Transverse colon (tissue), 4 donors: Measurements from ENCODE around the gene PLA2G12B. TPM values are rescaled to one million over a fixed set of nuclear protein-coding genes. Genes with fewer than 3 reads are reported as not detected.
"Not testable (repeated sequence)": the region's sequence is repeated elsewhere in the genome, so short reads cannot be mapped to it uniquely, and the experiment has no call there.

Experiments used
- DNase-seq: peaks from one replicate; pipeline ENCODE4 v3.0.0-alpha.2; 2019
- H3K27ac ChIP-seq, 4 donors: fragments of 200-600 bp; sonication (generic); 2 replicates each; pipeline ENCODE4 v1.5.1; 2016 to 2018; ENCODE audit warnings: inconsistent platforms in 4 of 4
- H3K27me3 ChIP-seq: fragments of 200-600 bp; sonication (generic); 2 replicates; pipeline ENCODE4 v1.5.1; 2017; ENCODE audit warnings: inconsistent platforms
- H3K36me3 ChIP-seq, 4 donors: fragments of 200-600 bp; sonication (generic); 2 replicates each; pipeline ENCODE4 v1.5.1; 2017 to 2019; ENCODE audit warnings: inconsistent platforms in 4 of 4
- H3K4me1 ChIP-seq, 4 donors: fragments of 200-600 bp; sonication (generic); 2 replicates each; pipeline ENCODE4 v1.5.1; 2017 to 2020; ENCODE audit warnings: inconsistent platforms in 4 of 4
- H3K4me3 ChIP-seq, 4 donors: fragments of 200-600 bp; sonication (generic); 1 replicate in 1 of 4; 2 replicates in 3 of 4; pipeline versions ENCODE4 v1.5.1 to v1.6.1; 2017 to 2019; ENCODE audit warnings: inconsistent platforms in 4 of 4
- H3K9me3 ChIP-seq, 2 donors: fragments of 200-600 bp; sonication (generic); 2 replicates each; pipeline ENCODE4 v1.5.1; 2017 to 2019; ENCODE audit warnings: inconsistent platforms in 2 of 2
- EP300 ChIP-seq: sonication (generic); formaldehyde crosslinking; IDR thresholded peaks from one replicate; pipeline ENCODE4 v1.6.1; 2017; ENCODE audit warnings: antibody characterized with exemption, low read depth
- POLR2A ChIP-seq: fragments of 450-650 bp; IDR thresholded peaks from one replicate; pipeline ENCODE4 v1.6.1; 2016; ENCODE audit warnings: antibody characterized with exemption, mild to moderate bottlenecking, moderate library complexity
- POLR2AphosphoS5 ChIP-seq, 3 donors: sonication (generic); formaldehyde crosslinking; IDR thresholded peaks; one replicate each; pipeline ENCODE4 v1.6.1; 2016; ENCODE audit warnings: antibody characterized with exemption in 3 of 3
- WGBS, 2 donors: methylation state at CpG; one replicate each; pipeline ENCODE4 v1.1.5; 2018; ENCODE audit warnings: low coverage in 1 of 2; 5-methylcytosine and 5-hydroxymethylcytosine counted together
- in situ Hi-C, 4 donors: fragments of 200-750 bp; cut with MboI; loops; one replicate each; pipeline versions ENCODE4 v1.15.0 to v1.15.1; 2017; ENCODE audit warnings: low sequenced_read_pairs in 3 of 4, low pct_ligation_motif_present in 1 of 4, low pct_unique_long_range_greater_than_20kb in 1 of 4
- intact Hi-C: fragments of 100-400 bp; cut with DNase I; formaldehyde crosslinking; loops from one replicate; pipeline ENCODE4 v1.15.1; 2023; ENCODE audit warnings: low total_unique reads
- total RNA-seq, 4 donors: library from RNA; depleted of rRNA; stranded (reverse); fragments of >200 nt; gene quantifications; one replicate each; pipeline ENCODE4 v1.1.0, GENCODE V29; 2016
- TF ChIP-seq, protein P1 (sequence below), 5 experiments: fragments of 200-600 bp in 3 of 5; fragments of 450-650 bp in 2 of 5; sonication (generic) in 3 of 5; IDR thresholded peaks; 1 replicate in 2 of 5; 2 replicates in 3 of 5; pipeline ENCODE4 v1.5.1; 2016 to 2017; ENCODE audit warnings: antibody characterized with exemption in 5 of 5, inconsistent platforms in 3 of 5, mild to moderate bottlenecking in 2 of 5, moderate library complexity in 1 of 5

The PLA2G12B gene
- total RNA-seq, 4 donors from 2014 or later = 8.9 to 29.2 (median 12.0) TPM; not detected in 1

DNA sequence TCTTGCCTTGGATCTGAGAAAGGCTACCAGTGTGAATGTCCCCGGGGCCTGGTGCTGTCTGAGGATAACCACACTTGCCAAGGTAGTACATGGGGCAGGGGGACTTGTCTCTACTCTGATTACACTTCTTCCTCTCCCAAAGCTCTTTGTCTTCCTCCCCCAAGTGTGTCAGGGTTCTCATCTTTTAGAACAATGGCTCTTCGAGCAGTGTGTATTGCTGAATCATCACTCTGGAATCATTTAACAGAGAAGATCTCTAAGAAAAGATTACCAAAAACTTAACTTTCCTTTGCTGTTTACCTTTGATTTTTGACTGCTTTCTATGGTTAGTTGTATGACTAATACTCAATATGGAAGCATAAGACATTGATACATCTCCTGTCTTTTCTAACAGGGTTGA, 42.8 kb downstream of the PLA2G12B start:
- DNase-seq = no peak

DNA sequence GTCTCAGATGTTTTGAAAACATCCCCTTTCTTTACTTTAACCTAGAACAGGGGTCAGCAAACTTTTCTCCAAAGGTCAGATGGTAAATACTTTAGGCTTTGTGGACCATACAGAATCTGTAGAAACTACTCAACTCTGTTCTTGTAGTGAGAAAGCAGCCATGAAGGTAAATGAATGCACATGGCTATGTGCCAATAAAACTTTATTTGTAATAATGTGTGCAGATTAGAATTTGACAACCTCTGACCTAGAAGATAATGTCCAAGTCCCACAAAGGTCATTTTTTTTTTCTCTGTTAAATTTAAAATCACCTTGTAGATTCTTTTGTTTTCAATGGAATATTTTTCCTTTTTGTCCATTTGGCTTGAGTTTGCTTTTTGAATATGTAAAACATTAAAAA, 43.9 kb downstream of the PLA2G12B start:
- Histone ChIP-seq H3K36me3 (no peaks in the 10 kb centered on the region), H3K27ac (no peak overlapping the region), H3K4me1 (no peaks in the 10 kb centered on the region), H3K9me3 (no peaks in the 10 kb centered on the region), H3K27me3 (no peaks in the 10 kb centered on the region), H3K4me3 (no peak overlapping the region)
- no peak for TF ChIP-seq POLR2A
- DNase-seq = no peak
- intact Hi-C loops (no loop called here), in situ Hi-C loops (no loop called here)

More for the DNA sequence above, 42.8 kb downstream of the PLA2G12B start:
- WGBS, 2 donors = 93 to 100% methylated on average over 1 to 2 of the region's 2 CpGs
- in situ Hi-C loops = no loop called here
- no peaks in the 10 kb centered on the region for H3K27me3 ChIP-seq
- no peaks in the 10 kb centered on the region for H3K36me3 ChIP-seq
- intact Hi-C loops = no loop called here
- no peak overlapping the region for H3K27ac ChIP-seq
- no peaks in the 10 kb centered on the region for H3K4me1 ChIP-seq
- no peaks in the 10 kb centered on the region for H3K9me3 ChIP-seq
- H3K4me3 ChIP-seq = no peak overlapping the region
- TF ChIP-seq, protein P1, sequence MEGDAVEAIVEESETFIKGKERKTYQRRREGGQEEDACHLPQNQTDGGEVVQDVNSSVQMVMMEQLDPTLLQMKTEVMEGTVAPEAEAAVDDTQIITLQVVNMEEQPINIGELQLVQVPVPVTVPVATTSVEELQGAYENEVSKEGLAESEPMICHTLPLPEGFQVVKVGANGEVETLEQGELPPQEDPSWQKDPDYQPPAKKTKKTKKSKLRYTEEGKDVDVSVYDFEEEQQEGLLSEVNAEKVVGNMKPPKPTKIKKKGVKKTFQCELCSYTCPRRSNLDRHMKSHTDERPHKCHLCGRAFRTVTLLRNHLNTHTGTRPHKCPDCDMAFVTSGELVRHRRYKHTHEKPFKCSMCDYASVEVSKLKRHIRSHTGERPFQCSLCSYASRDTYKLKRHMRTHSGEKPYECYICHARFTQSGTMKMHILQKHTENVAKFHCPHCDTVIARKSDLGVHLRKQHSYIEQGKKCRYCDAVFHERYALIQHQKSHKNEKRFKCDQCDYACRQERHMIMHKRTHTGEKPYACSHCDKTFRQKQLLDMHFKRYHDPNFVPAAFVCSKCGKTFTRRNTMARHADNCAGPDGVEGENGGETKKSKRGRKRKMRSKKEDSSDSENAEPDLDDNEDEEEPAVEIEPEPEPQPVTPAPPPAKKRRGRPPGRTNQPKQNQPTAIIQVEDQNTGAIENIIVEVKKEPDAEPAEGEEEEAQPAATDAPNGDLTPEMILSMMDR (IDR thresholded peaks at IDR 0.05) = no peak
- TF ChIP-seq POLR2AphosphoS5 (IDR thresholded peaks at IDR 0.05) (no peak), EP300 (no peak), POLR2A (no peak)

GRCh38 chr10:72906446-72906845, 48.2 kb downstream of the PLA2G12B start:
- no peak overlapping the region for H3K4me3 ChIP-seq
- 95 to 96% methylated on average over 5 to 6 of the region's 6 CpGs for WGBS, 2 donors
- no peak for DNase-seq
- H3K27me3 ChIP-seq = no peaks in the 10 kb centered on the region
- no peaks in the 10 kb centered on the region for H3K9me3 ChIP-seq
- no peaks in the 10 kb centered on the region for H3K36me3 ChIP-seq
- in situ Hi-C loops (no loop called here), intact Hi-C loops (no loop called here)
- H3K4me1 ChIP-seq = peaks cover 0 to 7% (median 0%) of the 10 kb centered on the region in 4 donors
- TF ChIP-seq EP300 (no peak), POLR2AphosphoS5 (IDR thresholded peaks at IDR 0.05) (no peak), POLR2A (no peak)
- TF ChIP-seq, protein P1 (IDR thresholded peaks at IDR 0.05) = no peak
- no peak overlapping the region for H3K27ac ChIP-seq

- DNase-seq = no peak
- WGBS, 2 donors = 72 to 78% methylated on average over 2 to 3 of the region's 3 CpGs
- intact Hi-C loops (no loop called here), in situ Hi-C loops (no loop called here)
- no peaks in the 10 kb centered on the region for H3K9me3 ChIP-seq
- H3K4me1 ChIP-seq = peaks cover 0 to 7% (median 0%) of the 10 kb centered on the region in 4 donors
- H3K27ac ChIP-seq = no peak overlapping the region
- TF ChIP-seq EP300 (no peak), POLR2AphosphoS5 (IDR thresholded peaks at IDR 0.05) (no peak), POLR2A (no peak)
- TF ChIP-seq, protein P1 (IDR thresholded peaks at IDR 0.05) = no peak
- no peaks in the 10 kb centered on the region for H3K36me3 ChIP-seq
- no peaks in the 10 kb centered on the region for H3K27me3 ChIP-seq
- no peak overlapping the region for H3K4me3 ChIP-seq
Measured at GRCh38 chr10:72904806-72905205, 49.8 kb downstream of the PLA2G12B start.

- H3K4me3 ChIP-seq, H3K9me3 ChIP-seq, H3K36me3 ChIP-seq, intact Hi-C loops, H3K27me3 ChIP-seq, H3K4me1 ChIP-seq, in situ Hi-C loops, H3K27ac ChIP-seq, DNase-seq: not testable (repeated sequence)
- 76 to 88% methylated on average over 4 to 15 of the region's 15 CpGs for WGBS, 2 donors
Measured at GRCh38 chr10:72903941-72904446, 50.6 kb downstream of the PLA2G12B start.
